Mucosa of descending colon (tissue), 3 donors: Measurements from ENCODE around the gene NAB2. TPM values are rescaled to one million over a fixed set of nuclear protein-coding genes. Genes with fewer than 3 reads are reported as not detected.

Experiments
- ATAC-seq: fragments of 200-7000 bp; cut with Tn5 transposase; one replicate; pipeline ENCODE4 v1.9.1; 2020; ENCODE audit warnings: mild to moderate bottlenecking, moderate library complexity
- DNase-seq, 3 donors: peaks; one replicate each; pipeline ENCODE4 v3.0.0-alpha.2; 2020
- H3K36me3 ChIP-seq: fragments of 200-600 bp; one replicate; pipeline ENCODE4 v1.8.0; 2021; ENCODE audit warnings: low read depth, mild to moderate bottlenecking
- H3K4me1 ChIP-seq: fragments of 200-600 bp; one replicate; pipeline ENCODE4 v1.8.0; 2021; ENCODE audit warnings: low read depth, mild to moderate bottlenecking
- H3K4me3 ChIP-seq: fragments of 200-600 bp; one replicate; pipeline ENCODE4 v1.8.0; 2021; ENCODE audit warnings: mild to moderate bottlenecking
- H3K9me3 ChIP-seq: fragments of 200-600 bp; one replicate; pipeline ENCODE4 v1.8.0; 2021; ENCODE audit warnings: mild to moderate bottlenecking
- intact Hi-C, 2 donors: fragments of 100-400 bp; cut with DNase I in 1 of 2; cut with micrococcal nuclease in 1 of 2; formaldehyde crosslinking; loops; one replicate each; pipeline versions ENCODE4 v1.11.0 to v1.11.1; 2022; cut with DNase I, micrococcal nuclease
- long read RNA-seq, 2 donors: library from polyadenylated mRNA; unstranded; transcript quantifications; one replicate each; pipeline ENCODE4 v2.0.0, GENCODE V29; 2019 to 2021
- total RNA-seq, 3 donors: library from RNA; stranded (reverse); fragmentation: NEBNext Ultra II Directional in 2 of 3; extraction: Animal tissue kit (Norgen Biotek cat#: 25700) in 2 of 3; gene quantifications; one replicate each; pipeline versions ENCODE4 v1.2.1 to v1.2.4, GENCODE V29; 2021 to 2023
- TF ChIP-seq, protein P1 (sequence below): fragments of 200-600 bp; IDR thresholded peaks from one replicate; pipeline ENCODE4 v1.8.0; 2022; ENCODE audit warnings: antibody characterized with exemption, mild to moderate bottlenecking
- donor health status: DM: no; HTN: no; CAD: no; lungs with moderate emphysema.
- donor health status: DM: no; HTN: no; CAD: no.
- donor health status: DM: no; HTN: yes; CAD: no.

Gene NAB2, protein sequence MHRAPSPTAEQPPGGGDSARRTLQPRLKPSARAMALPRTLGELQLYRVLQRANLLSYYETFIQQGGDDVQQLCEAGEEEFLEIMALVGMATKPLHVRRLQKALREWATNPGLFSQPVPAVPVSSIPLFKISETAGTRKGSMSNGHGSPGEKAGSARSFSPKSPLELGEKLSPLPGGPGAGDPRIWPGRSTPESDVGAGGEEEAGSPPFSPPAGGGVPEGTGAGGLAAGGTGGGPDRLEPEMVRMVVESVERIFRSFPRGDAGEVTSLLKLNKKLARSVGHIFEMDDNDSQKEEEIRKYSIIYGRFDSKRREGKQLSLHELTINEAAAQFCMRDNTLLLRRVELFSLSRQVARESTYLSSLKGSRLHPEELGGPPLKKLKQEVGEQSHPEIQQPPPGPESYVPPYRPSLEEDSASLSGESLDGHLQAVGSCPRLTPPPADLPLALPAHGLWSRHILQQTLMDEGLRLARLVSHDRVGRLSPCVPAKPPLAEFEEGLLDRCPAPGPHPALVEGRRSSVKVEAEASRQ
- total RNA-seq, result 10 to 100 TPM in 1 of 3 donors, 1 to 10 TPM in 2; 2.6 to 29.3 (median 3.9) TPM
- long read RNA-seq, donor 1, transcript NAB2-201 (7 exons, 2,711 nt), result major isoform, 16 of 23 reads
- long read RNA-seq, donor 1, partial matches to known transcripts, result 5 of 23 reads
- long read RNA-seq, donor 1, other reads (novel, unspliced or antisense), result 2 of 23 reads
- long read RNA-seq, donor 2, partial matches to known transcripts, result 1 of 1 reads
- long read RNA-seq, donor 2, other reads (novel, unspliced or antisense), result 0 of 1 reads

- TF ChIP-seq, protein P1, sequence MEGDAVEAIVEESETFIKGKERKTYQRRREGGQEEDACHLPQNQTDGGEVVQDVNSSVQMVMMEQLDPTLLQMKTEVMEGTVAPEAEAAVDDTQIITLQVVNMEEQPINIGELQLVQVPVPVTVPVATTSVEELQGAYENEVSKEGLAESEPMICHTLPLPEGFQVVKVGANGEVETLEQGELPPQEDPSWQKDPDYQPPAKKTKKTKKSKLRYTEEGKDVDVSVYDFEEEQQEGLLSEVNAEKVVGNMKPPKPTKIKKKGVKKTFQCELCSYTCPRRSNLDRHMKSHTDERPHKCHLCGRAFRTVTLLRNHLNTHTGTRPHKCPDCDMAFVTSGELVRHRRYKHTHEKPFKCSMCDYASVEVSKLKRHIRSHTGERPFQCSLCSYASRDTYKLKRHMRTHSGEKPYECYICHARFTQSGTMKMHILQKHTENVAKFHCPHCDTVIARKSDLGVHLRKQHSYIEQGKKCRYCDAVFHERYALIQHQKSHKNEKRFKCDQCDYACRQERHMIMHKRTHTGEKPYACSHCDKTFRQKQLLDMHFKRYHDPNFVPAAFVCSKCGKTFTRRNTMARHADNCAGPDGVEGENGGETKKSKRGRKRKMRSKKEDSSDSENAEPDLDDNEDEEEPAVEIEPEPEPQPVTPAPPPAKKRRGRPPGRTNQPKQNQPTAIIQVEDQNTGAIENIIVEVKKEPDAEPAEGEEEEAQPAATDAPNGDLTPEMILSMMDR, result no peak
- Histone ChIP-seq H3K36me3 (no peaks in the 10 kb centered on the region), H3K4me1 (peaks cover 36% of the 10 kb centered on the region), H3K4me3 (peak within 1 kb of the TSS; percentile 40), H3K9me3 (no peaks in the 10 kb centered on the region)
- intact Hi-C loops, result no loop called here
- ATAC-seq (peak; percentile 80), DNase-seq (peak; percentile 93 to 97 (median 93))
Observed at GRCh38 chr12:57088354-57089270, at the start of gene NAB2. TSS of gene NAB2 (plus strand) at chr12:57089114. CDS start at chr12:57089272, 158 bp downstream.

DNA sequence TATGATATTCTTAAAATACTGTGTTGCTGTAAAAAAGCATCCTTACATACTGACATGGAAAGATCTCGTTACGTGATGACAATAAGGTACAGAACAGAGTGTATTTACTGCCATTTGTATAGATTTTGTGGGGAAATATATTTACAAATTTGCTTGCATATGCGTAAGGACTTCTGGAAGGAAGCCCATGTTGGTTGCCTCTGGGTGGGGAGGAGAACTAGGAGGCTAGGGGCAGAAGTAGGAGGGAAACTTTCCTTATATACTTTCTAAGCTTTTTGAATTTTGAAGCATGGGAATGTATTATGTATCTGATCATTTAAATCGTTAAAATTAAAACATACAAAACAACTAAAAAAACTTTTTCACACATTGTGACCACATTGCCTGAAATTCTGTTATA, 48.7 kb upstream of the NAB2 start:
- DNase-seq, result no peak
- no peak for ATAC-seq
- Histone ChIP-seq H3K4me1 (no peaks in the 10 kb centered on the region), H3K9me3 (no peaks in the 10 kb centered on the region), H3K4me3 (no peak overlapping the region), H3K36me3 (peaks cover 14% of the 10 kb centered on the region)
- intact Hi-C loops, result no loop called here
- TF ChIP-seq, protein P1, result no peak

DNA sequence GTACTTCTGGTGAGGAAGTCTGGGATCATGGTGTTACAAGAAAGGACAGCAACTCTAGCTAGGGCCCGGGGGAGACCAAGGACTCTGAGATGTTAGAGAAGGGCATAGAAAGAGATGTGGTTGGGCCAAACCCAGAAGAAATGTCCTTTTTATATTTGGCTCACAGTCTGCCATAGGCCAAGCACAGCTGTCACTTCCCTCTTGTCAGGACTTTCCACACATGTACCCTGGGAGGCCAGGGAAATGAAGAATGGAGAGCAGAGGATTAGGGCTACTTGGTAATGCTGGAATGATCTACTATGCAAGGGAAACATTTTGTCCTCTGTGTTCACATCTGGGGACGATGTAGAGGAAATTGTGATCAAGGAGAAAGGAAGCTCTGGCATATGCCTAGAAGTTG, 48.2 kb upstream of the NAB2 start:
- Histone ChIP-seq H3K4me3 (no peak overlapping the region), H3K4me1 (no peaks in the 10 kb centered on the region), H3K9me3 (no peaks in the 10 kb centered on the region), H3K36me3 (peaks cover 14% of the 10 kb centered on the region)
- TF ChIP-seq, protein P1, result no peak
- intact Hi-C loops, result no loop called here
- ATAC-seq (no peak), DNase-seq (no peak)

DNA sequence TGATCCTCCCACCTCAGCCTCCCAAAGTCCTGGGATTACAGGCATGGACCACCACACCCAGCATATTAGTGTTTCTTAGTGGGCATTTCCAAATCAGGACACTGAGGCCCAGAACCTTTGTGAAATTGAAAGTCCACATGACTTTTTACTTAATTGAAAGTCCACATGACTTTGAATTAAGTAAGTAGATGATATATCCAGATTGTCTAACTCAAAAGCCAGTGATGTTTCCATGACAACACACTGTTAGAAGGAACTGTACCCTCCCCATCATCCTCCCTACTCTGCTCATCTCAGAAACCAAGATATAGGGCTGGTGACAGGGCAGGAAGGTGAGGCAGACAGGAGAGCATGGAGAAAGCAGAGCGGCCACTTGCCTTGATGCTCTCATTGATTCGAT, 46.2 kb upstream of the NAB2 start:
- TF ChIP-seq, protein P1, result no peak
- no peaks in the 10 kb centered on the region for H3K9me3 ChIP-seq
- H3K36me3 ChIP-seq, result peaks cover 12% of the 10 kb centered on the region
- DNase-seq (no peak), ATAC-seq (no peak)
- H3K4me1 ChIP-seq, result peaks cover 4% of the 10 kb centered on the region
- H3K4me3 ChIP-seq, result no peak overlapping the region
- intact Hi-C loops, result no loop called here

DNA sequence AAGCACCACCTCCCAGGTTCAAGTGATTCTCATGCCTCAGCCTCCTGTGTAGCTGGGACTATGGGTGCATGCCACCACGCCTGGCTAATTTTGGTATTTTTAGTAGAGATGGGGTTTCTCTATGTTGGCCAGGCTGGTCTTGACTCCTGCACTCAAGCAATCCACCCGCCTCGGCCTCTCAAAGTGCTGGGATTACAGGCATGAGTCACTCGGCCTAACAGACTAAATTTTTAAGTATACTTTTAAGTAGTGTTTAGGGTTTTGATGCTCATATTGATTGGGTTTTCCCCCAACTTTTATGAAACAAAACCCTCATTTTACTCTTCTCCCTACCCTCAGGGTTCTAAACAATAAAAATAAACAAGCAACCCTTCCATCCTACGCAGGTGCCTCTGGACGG, 44.4 kb upstream of the NAB2 start:
- no peak for DNase-seq
- intact Hi-C loops, result no loop called here
- peaks cover 10% of the 10 kb centered on the region for H3K4me1 ChIP-seq
- H3K9me3 ChIP-seq, result no peaks in the 10 kb centered on the region
- ATAC-seq, result no peak
- H3K4me3 ChIP-seq, result no peak overlapping the region
- H3K36me3 ChIP-seq, result no peaks in the 10 kb centered on the region
- TF ChIP-seq, protein P1, result no peak
